Loucy (cell line): ENCODE measurements around the gene C15orf39.

ENCODE experiments used
- EZH2phosphoT487 ChIP-seq: fragments of 200-600 bp; IDR thresholded peaks from 2 replicates; pipeline ENCODE4 v1.6.1; 2018; ENCODE audit warnings: antibody characterized with exemption, mild to moderate bottlenecking, moderate library complexity, borderline replicate concordance
- TF ChIP-seq, protein P1 (sequence below): fragments of 200-600 bp; sonication (generic); conservative IDR thresholded peaks from 2 replicates; pipeline ENCODE4 v1.5.1; 2014; ENCODE audit warnings: mild to moderate bottlenecking, antibody characterized with exemption, low read length

- TF ChIP-seq, protein P1, sequence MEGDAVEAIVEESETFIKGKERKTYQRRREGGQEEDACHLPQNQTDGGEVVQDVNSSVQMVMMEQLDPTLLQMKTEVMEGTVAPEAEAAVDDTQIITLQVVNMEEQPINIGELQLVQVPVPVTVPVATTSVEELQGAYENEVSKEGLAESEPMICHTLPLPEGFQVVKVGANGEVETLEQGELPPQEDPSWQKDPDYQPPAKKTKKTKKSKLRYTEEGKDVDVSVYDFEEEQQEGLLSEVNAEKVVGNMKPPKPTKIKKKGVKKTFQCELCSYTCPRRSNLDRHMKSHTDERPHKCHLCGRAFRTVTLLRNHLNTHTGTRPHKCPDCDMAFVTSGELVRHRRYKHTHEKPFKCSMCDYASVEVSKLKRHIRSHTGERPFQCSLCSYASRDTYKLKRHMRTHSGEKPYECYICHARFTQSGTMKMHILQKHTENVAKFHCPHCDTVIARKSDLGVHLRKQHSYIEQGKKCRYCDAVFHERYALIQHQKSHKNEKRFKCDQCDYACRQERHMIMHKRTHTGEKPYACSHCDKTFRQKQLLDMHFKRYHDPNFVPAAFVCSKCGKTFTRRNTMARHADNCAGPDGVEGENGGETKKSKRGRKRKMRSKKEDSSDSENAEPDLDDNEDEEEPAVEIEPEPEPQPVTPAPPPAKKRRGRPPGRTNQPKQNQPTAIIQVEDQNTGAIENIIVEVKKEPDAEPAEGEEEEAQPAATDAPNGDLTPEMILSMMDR: no peak
- TF ChIP-seq EZH2phosphoT487: no peak
These were observed 2.2 kb upstream of the C15orf39 start for GRCh38 chr15:75199357-75199940.
